HG03571 (cell line): ENCODE results near the gene MOB4.
A peak's percentile ranks its signal among the peaks of the same experiment; 100 is the strongest.
"Not testable (repeated sequence)": the region's sequence is repeated elsewhere in the genome, so short reads cannot be mapped to it uniquely, and the experiment has no call there.

Experiments
- ATAC-seq: cut with Tn5 transposase; IDR thresholded peaks from one replicate; pipeline ENCODE4 v1.9.1; 2021; ENCODE audit not compliant: unreplicated experiment

The MOB4 gene

DNA sequence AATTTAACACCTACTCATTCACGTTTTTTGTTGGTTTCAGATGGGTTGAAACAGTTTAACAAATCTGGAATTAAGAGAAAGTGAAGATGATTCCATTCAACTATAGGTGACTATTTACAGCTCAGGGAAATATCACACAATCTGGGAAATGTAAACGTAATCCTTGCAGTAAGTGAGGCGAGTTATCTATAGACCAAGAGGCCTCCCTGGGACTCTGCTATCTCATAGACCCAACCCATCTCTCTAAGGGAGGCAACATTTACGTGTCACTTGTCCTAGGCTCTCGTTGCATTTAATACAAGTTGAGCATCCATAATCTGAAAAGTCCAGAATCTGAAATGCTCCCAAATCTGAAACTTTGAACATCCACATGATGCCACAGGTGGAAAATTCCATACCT lies 2.0 kb upstream of the MOB4 start:
- ATAC-seq, result no peak

DNA sequence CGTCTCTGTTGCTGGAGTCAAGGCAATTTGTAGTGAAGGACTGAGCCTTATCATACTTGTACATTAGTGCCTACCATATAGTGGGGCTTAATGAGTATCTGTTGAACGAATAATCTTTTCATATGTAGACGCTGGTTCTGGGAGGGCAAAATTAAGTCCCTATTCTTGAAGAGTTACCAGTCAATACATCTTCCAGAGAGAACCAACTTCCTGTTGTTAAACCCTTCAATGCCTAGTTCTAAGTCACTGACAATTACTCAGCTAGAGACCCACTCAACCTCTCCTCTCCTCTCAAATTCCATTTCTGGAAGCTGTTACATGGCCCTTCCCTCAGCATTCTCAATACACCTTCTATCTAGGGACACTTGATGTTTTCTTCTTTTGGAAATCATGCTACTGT lies 1.1 kb upstream of the MOB4 start:
- no peak for ATAC-seq

- peak; percentile 9 for ATAC-seq
Observed at GRCh38 chr2:197515315-197515738, 539 bp upstream of the MOB4 start.

GRCh38 chr2:197516393-197516761 lies 511 bp downstream of the MOB4 start:
- peak; percentile 9 for ATAC-seq

DNA sequence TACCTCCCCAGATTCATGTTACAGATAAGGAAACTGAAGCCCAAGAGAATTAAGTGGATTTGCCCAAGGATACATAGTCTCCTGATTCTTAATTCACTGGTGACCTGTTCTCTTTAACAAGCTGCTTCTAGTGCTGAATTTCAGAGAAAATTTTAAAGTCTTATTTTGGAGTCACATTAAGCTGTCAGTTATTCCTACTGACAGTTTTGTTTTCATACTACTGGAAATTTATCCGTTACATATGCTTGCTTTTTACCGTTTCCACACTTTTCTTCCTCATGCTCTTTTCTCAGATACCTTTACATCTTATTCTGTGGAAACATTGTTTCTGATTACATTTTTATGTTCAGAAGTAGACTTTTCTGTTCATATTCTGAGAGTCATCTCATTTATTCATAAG lies 1.3 kb downstream of the MOB4 start:
- ATAC-seq, result no peak

DNA sequence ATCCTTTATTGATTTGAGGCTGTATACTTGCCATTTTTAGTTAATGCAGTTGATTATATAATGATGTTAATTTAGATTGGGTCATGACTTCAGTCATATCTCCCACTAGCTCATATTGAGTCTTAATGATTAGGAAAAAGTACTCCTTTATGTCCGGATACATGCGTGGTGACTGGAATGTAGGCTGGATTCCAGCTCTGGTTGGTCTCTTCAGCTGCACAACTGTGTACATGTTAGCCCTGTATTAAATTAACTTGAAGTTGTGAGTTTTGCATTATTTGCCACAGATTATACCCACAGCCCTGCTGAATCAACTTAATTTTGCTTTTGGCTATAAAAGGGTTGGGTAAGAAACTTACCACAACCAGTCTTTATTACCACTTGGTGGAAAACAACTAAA lies 22.5 kb downstream of the MOB4 start:
- no peak for ATAC-seq

GRCh38 chr2:197539734-197540133 lies 23.9 kb downstream of the MOB4 start:
- no peak for ATAC-seq

- no peak for ATAC-seq
Observed at GRCh38 chr2:197543206-197543605, 27.3 kb downstream of the MOB4 start.

GRCh38 chr2:197547163-197547900 lies 31.5 kb downstream of the MOB4 start:
- no peak for ATAC-seq

DNA sequence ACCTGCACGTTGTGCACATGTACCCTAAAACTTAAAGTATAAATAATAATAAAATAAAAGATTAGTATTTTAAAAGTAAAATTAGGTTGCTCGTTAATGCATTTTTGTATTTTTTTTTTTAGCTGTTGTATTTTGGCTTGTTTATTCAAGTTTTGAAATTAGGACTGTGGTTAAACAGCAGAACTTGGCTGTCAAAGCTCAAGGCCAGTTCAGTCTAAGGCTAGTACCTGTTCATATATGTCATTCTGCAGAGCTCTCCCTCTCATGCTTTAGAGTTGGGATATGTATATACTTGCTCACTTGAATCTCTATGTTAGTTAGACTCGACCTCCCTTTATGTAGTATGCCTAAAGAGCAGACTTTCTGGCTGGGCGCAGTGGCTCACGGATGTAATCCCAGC lies 32.7 kb downstream of the MOB4 start:
- no peak for ATAC-seq

GRCh38 chr2:197551260-197551659 lies 35.4 kb downstream of the MOB4 start:
- ATAC-seq, result not testable (repeated sequence)

DNA sequence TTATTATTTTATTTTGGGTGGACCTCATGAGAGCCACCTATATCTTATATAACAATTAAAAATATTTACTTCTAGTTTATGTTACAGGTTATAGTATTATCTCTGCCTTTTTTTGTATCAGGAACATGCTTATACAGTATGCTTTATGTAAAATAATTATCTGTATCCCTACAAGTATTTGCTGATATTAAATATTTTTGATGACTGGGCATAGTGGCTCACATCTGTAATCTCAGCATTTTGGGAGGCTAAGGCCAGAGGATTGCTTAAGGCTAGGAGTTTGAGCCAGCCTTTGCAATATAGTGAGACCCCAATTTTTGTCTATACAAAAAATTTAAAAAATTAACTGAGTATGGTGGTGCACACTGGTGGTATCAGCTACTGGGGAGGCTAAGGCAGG lies 39.6 kb downstream of the MOB4 start:
- ATAC-seq, result no peak

DNA sequence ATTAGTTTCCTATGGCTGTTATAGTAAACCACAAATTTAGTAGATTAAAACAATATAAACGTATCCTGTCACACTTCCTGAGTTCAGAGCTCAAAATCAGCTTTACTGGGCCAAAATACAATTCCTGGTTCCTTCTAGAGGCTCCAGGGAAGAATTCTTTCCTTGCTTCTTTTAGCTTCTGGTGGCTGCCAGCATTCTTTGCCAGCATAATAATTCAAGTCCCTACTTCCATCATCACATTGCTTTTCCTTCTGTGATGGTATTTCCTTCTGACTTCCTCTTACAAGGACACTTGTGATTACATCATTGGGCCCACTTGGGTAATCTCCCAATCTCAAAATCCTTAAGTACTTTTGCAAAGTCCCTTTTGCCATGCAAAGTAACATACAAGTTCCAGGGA lies 40.6 kb downstream of the MOB4 start:
- ATAC-seq, result no peak

GRCh38 chr2:197558393-197558792 lies 42.5 kb downstream of the MOB4 start:
- no peak for ATAC-seq

GRCh38 chr2:197559681-197560080 lies 43.8 kb downstream of the MOB4 start:
- ATAC-seq, result no peak

GRCh38 chr2:197560146-197560665 lies 44.3 kb downstream of the MOB4 start:
- no peak for ATAC-seq

DNA sequence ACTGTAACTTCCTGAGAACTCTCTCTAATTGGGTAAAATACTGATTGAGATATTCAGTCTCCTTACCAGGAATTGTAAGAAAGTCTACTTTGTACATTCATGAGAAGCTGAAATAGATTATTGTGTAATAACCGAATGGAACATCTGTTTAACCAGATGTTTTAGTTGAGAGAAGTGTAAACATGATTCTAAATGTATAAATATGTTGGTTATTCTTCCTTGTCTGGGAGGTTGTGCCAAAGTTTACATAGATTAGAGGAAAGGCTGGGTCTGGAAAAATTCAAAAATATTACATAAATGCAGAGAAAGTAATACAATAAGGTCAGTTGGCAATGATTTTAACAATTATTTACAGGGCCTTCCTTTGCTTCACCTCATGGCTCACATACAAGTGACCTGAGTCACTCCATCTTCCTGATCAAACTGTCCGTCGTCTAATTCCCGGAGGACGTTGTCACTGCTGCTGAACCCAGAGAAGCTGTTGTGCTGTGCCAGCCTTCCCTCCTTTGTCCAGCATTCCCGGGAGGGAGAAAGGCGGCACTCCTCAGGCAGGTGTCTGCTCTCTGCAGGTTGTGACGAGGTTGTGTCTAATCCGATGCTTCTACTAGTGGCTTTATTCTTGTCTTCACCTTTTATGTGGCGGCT lies 55.9 kb downstream of the MOB4 start:
- ATAC-seq, result no peak

- ATAC-seq, result no peak
Observed at GRCh38 chr2:197573608-197574007, 57.7 kb downstream of the MOB4 start.

DNA sequence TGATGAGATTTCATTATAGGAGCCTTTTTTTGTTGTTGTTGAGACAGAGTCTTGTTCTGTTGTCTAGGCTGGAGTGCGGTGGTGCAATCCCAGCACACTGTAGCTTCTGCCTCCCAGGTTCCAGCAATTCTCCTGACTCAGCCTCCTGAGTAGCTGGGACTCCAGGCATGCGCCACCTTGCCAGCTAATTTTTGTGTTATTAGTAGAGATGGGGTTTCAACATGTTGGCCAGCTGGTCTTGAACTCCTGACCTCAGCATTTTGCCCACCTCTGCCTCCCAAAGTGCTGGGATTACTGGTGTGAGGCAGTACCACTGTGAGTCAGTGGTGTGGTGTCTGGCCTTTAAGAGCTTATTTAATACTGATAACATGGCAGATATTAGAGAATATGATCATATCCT lies 60.1 kb downstream of the MOB4 start:
- no peak for ATAC-seq

- no peak for ATAC-seq
Observed at GRCh38 chr2:197576631-197577030, 60.8 kb downstream of the MOB4 start.

DNA sequence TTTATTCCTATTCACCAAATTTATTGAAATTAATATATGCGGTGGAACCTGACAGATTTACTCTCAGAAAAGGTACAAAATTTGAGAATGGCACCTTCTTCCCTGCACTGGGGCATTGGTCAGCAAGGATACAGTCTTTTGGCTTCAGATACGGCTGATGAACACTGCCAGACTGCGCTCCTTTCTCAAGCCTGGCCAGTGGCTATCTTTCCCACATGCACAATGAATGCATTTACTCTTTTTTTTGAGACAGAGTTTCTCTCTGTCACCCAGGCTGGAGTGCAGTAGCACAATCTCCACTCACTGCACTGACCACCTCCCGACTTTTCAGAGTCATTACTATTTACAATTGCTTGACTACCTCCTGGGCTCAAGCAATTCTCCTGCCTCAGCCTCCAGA lies 61.6 kb downstream of the MOB4 start:
- no peak for ATAC-seq

DNA sequence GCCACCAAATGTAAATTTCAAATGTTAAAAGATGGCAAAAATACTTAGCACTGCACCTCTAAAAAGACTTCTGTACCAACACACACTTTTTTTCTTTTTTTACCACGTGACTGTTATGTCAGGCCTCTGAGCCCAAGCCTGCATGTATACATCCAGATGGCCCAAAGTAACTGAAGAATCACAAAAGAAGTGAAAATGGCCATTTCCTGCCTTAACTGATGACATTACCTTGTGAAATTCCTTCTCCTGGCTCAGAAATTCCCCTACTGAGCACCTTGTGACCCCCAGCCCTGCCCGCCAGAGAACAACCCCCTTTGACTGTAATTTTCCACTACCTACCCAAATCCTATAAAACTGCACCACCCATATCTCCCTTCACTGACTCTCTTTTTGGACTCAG lies 62.4 kb downstream of the MOB4 start:
- ATAC-seq, result not testable (repeated sequence)

- not testable (repeated sequence) for ATAC-seq
Observed at GRCh38 chr2:197580166-197580565, 64.3 kb downstream of the MOB4 start.
